Stimulated activated CD4-positive, alpha-beta T cell treated with anti-CD3 and anti-CD28 coated beads, Interleukin-1b, Interleukin-23, amount 100 ng/mL, for 1 hour (primary cell): ENCODE measurements around the gene RPGR.

Experiments used
- DNase-seq, 2 donors: peaks; one replicate each; pipeline ENCODE4 v3.0.0-alpha.2; 2020; ENCODE audit warnings: low read depth in 2 of 2

Gene RPGR, protein sequence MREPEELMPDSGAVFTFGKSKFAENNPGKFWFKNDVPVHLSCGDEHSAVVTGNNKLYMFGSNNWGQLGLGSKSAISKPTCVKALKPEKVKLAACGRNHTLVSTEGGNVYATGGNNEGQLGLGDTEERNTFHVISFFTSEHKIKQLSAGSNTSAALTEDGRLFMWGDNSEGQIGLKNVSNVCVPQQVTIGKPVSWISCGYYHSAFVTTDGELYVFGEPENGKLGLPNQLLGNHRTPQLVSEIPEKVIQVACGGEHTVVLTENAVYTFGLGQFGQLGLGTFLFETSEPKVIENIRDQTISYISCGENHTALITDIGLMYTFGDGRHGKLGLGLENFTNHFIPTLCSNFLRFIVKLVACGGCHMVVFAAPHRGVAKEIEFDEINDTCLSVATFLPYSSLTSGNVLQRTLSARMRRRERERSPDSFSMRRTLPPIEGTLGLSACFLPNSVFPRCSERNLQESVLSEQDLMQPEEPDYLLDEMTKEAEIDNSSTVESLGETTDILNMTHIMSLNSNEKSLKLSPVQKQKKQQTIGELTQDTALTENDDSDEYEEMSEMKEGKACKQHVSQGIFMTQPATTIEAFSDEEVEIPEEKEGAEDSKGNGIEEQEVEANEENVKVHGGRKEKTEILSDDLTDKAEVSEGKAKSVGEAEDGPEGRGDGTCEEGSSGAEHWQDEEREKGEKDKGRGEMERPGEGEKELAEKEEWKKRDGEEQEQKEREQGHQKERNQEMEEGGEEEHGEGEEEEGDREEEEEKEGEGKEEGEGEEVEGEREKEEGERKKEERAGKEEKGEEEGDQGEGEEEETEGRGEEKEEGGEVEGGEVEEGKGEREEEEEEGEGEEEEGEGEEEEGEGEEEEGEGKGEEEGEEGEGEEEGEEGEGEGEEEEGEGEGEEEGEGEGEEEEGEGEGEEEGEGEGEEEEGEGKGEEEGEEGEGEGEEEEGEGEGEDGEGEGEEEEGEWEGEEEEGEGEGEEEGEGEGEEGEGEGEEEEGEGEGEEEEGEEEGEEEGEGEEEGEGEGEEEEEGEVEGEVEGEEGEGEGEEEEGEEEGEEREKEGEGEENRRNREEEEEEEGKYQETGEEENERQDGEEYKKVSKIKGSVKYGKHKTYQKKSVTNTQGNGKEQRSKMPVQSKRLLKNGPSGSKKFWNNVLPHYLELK

DNA sequence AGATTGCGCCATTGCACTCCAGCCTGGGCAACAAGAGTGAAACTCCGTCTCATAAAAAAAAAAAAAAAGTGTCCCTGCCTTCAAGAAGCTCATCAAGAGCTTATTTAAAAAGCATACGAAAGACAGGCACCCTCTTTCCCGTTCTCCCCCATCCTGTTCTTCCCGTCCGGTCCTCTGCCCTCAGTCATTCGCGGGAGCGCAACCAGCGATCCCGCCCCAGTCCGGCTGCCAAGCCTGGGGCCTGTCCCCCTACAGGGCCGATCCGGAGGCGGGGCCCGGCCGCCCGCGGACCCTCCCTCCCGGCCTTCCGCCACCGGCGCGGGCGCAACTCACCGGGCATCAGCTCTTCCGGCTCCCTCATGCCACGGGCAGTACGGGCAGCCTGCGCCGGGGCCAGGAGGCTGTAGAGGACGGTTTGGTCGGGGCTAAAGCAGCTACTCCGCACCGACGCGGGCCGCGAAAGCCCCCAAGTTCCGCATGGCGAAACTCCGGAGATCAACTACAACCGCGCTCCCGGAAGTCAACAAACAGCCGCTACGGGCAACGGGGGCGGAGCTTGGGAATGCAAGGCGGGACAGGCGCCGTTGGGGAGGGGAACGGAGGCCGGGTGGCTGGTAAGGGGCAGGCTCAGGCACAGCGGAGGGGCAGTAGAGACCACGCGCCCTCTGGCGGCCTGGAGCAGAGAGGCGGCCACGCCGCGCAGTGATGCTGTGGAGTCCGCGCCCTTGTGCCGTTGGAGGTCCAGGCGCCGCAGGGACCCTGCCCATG is at the start of gene RPGR:
RPGR (minus strand) TSS at position 503 of the 768 bp plus-strand sequence; CDS start at position 361, 142 bp downstream.
- peak; percentile 71 to 74 for DNase-seq

DNA sequence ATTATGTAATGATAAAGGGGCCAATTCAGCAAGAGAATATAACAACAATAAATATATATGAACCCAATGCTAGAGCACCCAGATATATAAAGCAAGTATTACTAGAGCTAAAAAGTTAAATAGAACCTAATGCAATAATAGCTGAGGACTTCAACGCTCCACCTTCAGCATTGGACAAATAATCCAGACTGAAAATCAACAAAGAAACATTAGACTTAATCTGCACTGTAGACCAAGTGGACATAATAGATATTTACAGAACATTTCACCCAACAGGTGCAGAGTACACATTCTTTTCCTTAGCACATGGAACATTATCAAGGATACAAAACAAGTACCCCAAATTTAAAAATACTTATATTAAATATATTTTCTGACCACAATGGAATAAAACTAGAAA is 49.4 kb upstream of the RPGR start:
- no peak for DNase-seq

DNA sequence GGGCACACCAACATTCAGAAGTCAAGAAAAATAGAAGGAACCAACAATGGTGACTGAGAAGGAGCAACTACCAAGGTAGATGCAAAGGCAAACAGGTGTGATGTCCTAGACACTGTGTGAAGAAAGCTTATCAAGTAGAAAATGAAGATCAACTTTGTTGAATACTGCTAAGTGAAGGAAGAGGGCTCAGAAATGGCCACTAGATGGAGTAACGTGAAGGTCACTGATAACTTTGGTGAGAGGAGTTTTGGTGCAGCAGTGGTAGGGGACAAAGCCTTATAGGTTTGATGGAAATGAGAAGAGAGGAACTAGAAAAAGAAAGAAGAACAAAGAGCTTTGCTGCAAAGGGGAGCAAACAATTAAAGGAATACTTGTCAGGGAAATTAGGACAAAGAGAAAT is 48.6 kb upstream of the RPGR start:
- no peak for DNase-seq

DNA sequence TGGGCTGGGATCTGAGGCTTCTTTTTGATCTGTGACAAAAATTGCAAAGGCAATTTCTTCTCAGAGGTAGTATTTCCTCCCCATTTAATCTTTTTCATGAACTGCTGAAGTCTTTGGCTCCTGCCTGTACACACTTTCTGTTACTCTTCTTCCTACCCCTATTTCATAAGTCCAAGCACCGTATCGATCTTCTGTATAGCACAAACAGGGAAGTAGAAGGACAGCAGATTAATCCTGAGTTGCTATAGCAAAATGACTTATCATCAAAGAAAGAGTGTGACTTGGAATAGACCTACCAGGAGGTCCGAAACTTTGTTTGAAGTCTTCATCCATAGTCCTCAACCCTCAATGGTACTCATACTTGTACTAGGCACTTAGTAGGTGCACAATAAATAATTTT is 47.1 kb upstream of the RPGR start:
- no peak for DNase-seq

- no peak for DNase-seq
Measured at GRCh38 chrX:38371641-38372040, 44.3 kb upstream of the RPGR start.

DNA sequence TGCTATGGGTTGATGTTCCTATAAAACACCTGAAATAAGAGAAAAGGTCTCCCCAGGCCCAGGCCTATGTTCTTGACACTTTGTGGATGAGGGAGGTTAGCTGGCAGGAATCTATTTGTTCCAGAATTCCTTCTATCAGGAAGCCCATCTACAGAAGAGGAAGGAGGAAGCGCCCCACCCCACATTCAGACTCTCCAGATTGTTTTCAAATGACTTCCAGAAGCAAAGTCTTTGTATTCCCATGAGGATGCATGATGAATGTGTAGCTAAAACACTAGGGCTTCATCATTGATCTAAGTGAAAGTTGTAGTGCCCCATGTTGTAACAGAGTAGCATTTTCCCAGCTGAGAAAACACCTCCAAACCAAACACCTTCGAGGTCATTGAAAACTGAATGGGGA is 41.5 kb upstream of the RPGR start:
- no peak for DNase-seq

DNA sequence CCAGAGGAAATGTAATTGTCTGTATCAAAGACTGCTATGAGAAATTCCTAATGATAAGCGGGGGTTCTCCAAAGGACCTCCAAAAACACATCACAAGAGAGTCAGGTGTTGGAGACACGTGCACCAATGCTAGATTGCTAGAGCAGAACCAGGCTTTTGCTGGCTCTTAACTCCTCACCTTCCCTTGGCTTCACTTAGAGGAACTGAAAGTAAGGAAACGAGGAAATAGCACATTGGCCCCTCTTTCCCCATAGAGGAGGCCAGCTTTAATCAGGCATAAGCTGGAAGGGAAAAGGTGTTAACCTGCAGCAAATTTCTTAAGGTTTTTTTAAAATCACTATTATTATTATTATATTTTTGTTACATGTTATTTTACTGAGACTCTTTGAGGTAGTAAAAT is 38.6 kb upstream of the RPGR start:
- no peak for DNase-seq

- DNase-seq = no peak
Measured at GRCh38 chrX:38363046-38363445, 35.7 kb upstream of the RPGR start.

DNA sequence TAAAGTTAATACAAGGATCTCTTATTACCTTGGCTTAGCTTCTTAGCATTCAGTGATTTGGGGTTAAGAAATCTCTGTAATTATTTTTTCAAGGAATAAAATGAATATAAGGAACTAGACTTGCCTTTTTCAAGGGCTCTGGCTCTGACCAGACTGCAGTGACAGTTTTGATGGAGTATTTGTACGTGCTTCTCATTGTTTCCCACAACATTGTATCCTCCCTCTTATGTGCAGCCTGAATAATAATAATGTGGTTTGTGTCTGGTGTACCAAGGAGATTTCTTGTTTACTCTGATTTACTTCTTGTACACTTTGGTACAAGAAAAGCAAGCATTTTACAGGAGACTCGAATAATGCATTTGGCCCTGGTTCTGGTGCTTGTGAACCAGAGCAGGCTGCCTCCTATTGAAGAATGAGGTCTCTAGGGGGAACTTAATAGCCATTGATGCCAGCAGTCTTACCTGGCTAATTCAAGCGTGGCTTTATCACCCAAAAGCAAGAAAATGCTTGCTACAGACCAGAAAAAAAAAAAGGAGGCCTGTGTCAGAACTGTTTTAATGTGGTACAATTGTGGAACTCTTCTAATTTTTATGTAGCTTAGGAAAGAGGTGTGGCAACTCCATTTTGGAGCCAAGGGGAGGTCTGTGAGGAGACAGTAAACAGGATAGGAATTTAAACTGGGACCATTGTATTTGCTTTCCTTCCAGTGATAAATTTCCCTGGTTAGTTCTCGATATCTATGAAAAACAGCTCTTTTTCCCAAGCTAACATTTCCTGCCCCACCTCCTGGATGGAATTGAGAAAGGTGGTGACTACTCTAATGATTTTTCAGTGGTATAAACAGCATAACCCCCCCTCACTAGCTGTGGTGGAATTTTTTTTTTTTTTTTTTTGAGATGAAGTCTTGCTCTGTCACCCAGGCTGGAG is 30.7 kb upstream of the RPGR start:
- no peak for DNase-seq

DNA sequence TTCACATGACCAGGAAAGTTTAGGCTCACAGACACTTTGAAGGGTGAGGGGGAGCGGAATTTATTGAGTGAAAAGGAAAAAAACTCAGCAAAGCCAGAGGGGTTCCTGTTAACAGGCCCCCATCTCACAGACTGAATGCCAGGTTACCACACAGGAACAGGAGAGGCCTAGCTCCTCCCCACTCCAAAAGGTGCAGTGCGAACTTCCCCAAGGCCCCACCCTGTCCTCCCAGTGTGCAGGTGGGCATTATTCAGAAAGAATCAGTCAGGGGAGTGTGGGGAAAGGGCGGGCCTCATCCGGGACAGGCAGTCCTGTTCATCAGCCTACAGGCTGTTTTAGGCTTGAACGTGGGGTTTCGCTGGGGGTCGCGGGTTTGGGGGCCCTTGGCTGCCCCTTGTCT is 29.1 kb upstream of the RPGR start:
- DNase-seq = no peak

GRCh38 chrX:38352362-38352761 is 25.1 kb upstream of the RPGR start, which contains the start of gene OTC:
Gene OTC (plus strand): TSS chrX:38352604. CDS start chrX:38352697, 93 bp downstream.
- DNase-seq = no peak

DNA sequence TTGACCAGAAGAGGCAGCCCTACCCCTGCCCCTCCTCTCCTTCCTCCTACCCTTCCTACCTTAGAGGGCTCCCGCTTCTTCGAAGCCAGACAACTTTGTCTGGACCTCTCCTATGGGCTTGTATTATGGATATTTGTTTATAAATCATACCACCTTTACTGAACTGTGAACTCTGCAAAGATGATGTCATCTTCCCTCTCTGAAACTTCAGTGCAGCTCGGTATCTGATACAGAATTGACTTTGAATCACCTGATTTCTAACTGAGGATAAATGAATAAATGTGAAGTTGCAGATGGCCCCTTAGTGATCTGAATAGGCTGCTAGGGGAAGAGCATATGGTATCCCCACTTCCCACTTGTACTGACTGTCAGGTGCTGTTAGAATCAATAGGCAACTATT is 24.0 kb upstream of the RPGR start:
- no peak for DNase-seq

GRCh38 chrX:38347136-38347535 is 19.8 kb upstream of the RPGR start:
- no peak for DNase-seq

DNA sequence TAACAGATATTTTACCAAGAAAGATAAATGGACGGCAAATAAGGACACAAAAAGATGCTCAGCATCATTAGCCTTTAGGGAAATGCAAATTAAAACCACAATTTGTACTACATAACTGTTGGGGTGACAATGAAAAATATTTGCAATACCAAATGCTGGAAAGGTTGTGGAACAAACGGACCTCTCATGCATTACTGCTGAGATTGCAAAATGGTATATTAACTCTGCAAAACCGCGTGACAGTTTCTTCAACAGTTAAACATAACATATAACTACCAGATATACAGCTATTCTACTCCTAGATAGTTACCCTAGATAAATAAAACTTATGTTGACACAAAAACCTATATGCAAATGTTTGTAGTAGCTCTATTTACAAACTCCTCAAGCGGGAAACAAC is 18.8 kb upstream of the RPGR start:
- no peak for DNase-seq

GRCh38 chrX:38342853-38343778 is 15.8 kb upstream of the RPGR start:
- DNase-seq = no peak

- DNase-seq = no peak
Measured at GRCh38 chrX:38341442-38341841, 14.1 kb upstream of the RPGR start.

GRCh38 chrX:38336538-38337240 is 9.4 kb upstream of the RPGR start:
- no peak for DNase-seq

DNA sequence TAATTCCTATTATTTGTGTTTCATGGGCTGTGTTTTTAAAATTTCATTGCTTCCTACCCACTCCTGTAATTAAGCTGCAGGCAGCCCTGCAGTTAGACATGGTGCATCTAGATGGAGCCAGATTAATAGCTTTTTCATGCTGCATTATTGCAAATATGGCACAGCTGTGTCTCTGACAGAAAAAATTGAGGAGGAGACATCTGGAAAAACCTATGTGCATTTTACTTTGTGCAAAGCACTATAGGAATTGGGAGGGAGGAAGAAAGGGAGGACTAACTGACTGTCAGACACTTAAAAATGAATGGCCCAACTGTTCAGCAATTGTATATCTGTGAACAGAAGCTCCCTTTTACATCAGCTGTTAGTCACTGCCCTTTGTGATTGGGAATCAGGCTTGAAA is 8.1 kb upstream of the RPGR start:
- DNase-seq = no peak

- DNase-seq = no peak
Measured at GRCh38 chrX:38332505-38332904, 5.2 kb upstream of the RPGR start.
